ENCODE data around the gene LDLRAP1.

- TF ChIP-seq CTCF (IDR thresholded peaks at IDR 0.05) (no peak), POLR2A (IDR thresholded peaks at IDR 0.05) (no peak)
Measured at GRCh38 chr1:25607123-25607522, 63.7 kb downstream of the LDLRAP1 start.
